ENCODE measurements around the gene NOSIP.

Gene NOSIP

GRCh38 chr19:49544154-49544553 lies 36.2 kb downstream of the NOSIP start:
- no peak for DNase-seq

GRCh38 chr19:49543032-49543431 lies 37.3 kb downstream of the NOSIP start:
- no peak for DNase-seq

GRCh38 chr19:49542446-49542845 lies 37.9 kb downstream of the NOSIP start:
- DNase-seq, result no peak

GRCh38 chr19:49541914-49542313 lies 38.4 kb downstream of the NOSIP start:
- no peak for DNase-seq

- no peak for DNase-seq
These were observed 41.0 kb downstream of the NOSIP start for GRCh38 chr19:49539192-49539952.

GRCh38 chr19:49538643-49539042 lies 41.7 kb downstream of the NOSIP start:
- no peak for DNase-seq

- no peak for DNase-seq
These were observed 43.4 kb downstream of the NOSIP start for GRCh38 chr19:49536921-49537462.

GRCh38 chr19:49534632-49535385 lies 45.5 kb downstream of the NOSIP start:
- no peak for DNase-seq

GRCh38 chr19:49533551-49534488 lies 46.5 kb downstream of the NOSIP start:
- DNase-seq, result peak; percentile 54 to 72

- DNase-seq, result no peak
These were observed 49.6 kb downstream of the NOSIP start for GRCh38 chr19:49530708-49531107.

- no peak for DNase-seq
These were observed 52.1 kb downstream of the NOSIP start for GRCh38 chr19:49528211-49528771.

- no peak for DNase-seq
These were observed 55.4 kb downstream of the NOSIP start for GRCh38 chr19:49524812-49525455.

- no peak for DNase-seq
These were observed 59.5 kb downstream of the NOSIP start for GRCh38 chr19:49520705-49521319.

GRCh38 chr19:49518033-49518432 lies 62.3 kb downstream of the NOSIP start:
- DNase-seq, result no peak

GRCh38 chr19:49515767-49516166 lies 64.6 kb downstream of the NOSIP start:
- DNase-seq, result no peak

- no peak for DNase-seq
These were observed 66.2 kb downstream of the NOSIP start for GRCh38 chr19:49514151-49514550.

GRCh38 chr19:49513746-49514118 lies 66.6 kb downstream of the NOSIP start:
- no peak for DNase-seq

- DNase-seq, result no peak
These were observed 67.2 kb downstream of the NOSIP start for GRCh38 chr19:49512970-49513745.

- no peak for DNase-seq
These were observed 72.4 kb downstream of the NOSIP start for GRCh38 chr19:49507803-49508494.

- DNase-seq, result peak in 1 of 2 experiments; percentile 66
These were observed 73.7 kb downstream of the NOSIP start for GRCh38 chr19:49506575-49507105.
